ENCODE data around the gene KRT83. TPM values are rescaled to one million over a fixed set of nuclear protein-coding genes. Genes with fewer than 3 reads are reported as not detected.
"Not testable (repeated sequence)": the region's sequence is repeated elsewhere in the genome, so short reads cannot be mapped to it uniquely, and the experiment has no call there.

The KRT83 gene
- total and polyA plus RNA-seq, 2 donors (not counting 1 experiment from before 2014, with no cell fraction given) = not detected

DNA sequence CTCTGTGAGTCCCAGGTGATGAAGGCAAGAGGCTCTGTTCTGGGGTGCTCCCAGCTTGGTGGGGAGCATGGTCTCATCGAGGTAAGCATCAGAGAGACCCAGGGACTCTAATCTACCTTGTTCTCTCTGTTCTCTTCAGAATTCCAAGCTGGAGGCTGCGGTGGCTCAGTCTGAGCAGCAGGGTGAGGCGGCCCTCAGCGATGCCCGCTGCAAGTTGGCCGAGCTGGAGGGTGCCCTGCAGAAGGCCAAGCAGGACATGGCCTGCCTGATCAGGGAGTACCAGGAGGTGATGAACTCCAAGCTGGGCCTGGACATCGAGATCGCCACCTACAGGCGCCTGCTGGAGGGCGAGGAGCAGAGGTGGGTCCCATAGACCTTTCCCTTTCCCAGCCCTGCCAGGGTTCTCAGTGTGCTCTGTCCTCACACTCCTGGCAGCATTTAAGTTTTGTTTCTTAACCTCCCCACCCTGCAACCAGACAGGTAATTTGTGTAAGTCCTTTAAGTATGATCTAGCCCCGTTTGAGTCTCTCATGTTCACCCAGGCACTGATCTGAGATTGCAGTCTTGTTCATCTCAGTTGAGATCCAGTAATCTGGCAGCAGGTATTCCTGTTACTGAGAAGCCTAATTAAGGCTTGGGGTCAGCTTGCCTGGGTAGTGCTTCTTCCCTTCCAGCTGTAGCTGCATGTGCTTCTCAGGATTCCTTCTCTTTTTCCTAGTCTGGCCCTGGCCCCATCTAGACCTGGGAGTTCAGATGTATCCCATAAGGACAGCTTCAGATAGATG, 15.1 kb downstream of the KRT83 start:
- Histone ChIP-seq H3K79me2 (ENCODE audit: control insufficient read depth, insufficient read depth, low read length) (no peaks in the 10 kb centered on the region), H3K9ac (ENCODE audit: low read length) (no peak overlapping the region), H4K20me1 (ENCODE audit: control insufficient read depth, insufficient read depth, low read length, poor library complexity, severe bottlenecking) (no peaks in the 10 kb centered on the region), H3K27me3 (replicated peaks in 1 of 4; ENCODE audit: control extremely low read depth in 1 of 4, control insufficient read depth in 3 of 4, insufficient read depth in 4 of 4, low read length in 3 of 4) (peaks cover 0 to 27% (median 11%) of the 10 kb centered on the region in 4 experiments), H3K36me3 (replicated peaks in 1 of 2; ENCODE audit: control extremely low read depth in 1 of 2, control insufficient read depth in 1 of 2, extremely low read depth in 1 of 2, insufficient read depth in 2 of 2, low read length in 1 of 2) (no peaks in the 10 kb centered on the region), H3K4me2 (replicated peaks; ENCODE audit: low read depth, low read length, poor library complexity, severe bottlenecking) (no peak overlapping the region), H3K4me1 (ENCODE audit: control insufficient read depth in 2 of 2, insufficient read depth in 2 of 2, low read length in 2 of 2) (no peaks in the 10 kb centered on the region), H3K27ac (ENCODE audit: low read length in 2 of 2) (no peak overlapping the region), H2AFZ (ENCODE audit: insufficient read depth, low read depth, low read length, poor library complexity, severe bottlenecking) (no peak overlapping the region), H3K4me3 (ENCODE audit: control extremely low read depth in 1 of 5, extremely low read depth in 1 of 5, insufficient read depth in 1 of 5, low read depth in 2 of 5, low read length in 4 of 5) (no peak overlapping the region), H3K9me3 (ENCODE audit: control extremely low read depth in 1 of 3, control insufficient read depth in 2 of 3, insufficient read depth in 1 of 3, low read length in 2 of 3) (no peaks in the 10 kb centered on the region)
- H3K9me3 Mint-ChIP-seq (ENCODE audit: insufficient read depth) = no peaks in the 10 kb centered on the region
- H3K27ac Mint-ChIP-seq = no peak overlapping the region
- peaks cover 35% of the 10 kb centered on the region for H3K27me3 Mint-ChIP-seq
- no peak overlapping the region for H3K4me3 Mint-ChIP-seq
- WGBS (ENCODE audit: insufficient coverage) = 86% methylated on average over 5 of the region's 11 CpGs
- peaks cover 3% of the 10 kb centered on the region for H3K4me1 Mint-ChIP-seq
- intact Hi-C loops (cut with micrococcal nuclease) = no loop called here
- no peak for ATAC-seq (ENCODE audit: low read depth)
- ChIA-PET POLR2A (no interaction called here), CTCF (interaction anchor here (0.8 kb wide), 1 partner anchor 19 kb away, joined by 3 read pairs; no protein-coding TSS in a partner anchor)
- DNase-seq = no peak
- TF ChIP-seq CTCF (IDR thresholded peaks at IDR 0.05) (no peak), EZH2 (IDR thresholded peaks at IDR 0.05; ENCODE audit: borderline replicate concordance, insufficient read depth, low read depth, low read length, poor library complexity, severe bottlenecking) (no peak)

DNA sequence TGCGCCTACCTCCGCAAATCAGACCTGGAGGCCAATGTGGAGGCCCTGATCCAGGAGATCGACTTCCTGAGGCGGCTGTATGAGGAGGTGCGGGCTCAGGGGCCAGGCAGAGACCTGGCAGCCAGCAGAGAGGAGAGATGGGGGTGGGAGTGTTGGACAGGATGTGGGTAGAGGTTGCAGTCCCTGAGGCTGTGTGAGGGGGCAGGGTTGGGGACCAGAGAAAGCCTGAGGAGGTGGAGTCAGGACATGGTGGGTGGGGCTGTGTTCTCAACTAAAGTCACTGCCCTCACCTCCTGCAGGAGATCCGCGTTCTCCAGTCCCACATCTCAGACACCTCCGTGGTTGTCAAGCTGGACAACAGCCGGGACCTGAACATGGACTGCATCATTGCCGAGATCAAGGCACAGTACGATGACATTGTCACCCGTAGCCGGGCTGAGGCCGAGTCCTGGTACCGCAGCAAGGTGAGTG, 16.2 kb downstream of the KRT83 start:
- POLR2A ChIA-PET; intact Hi-C loops (cut with micrococcal nuclease); CTCF ChIA-PET; H3K4me2 ChIP-seq (replicated peaks; ENCODE audit: low read depth, low read length, poor library complexity, severe bottlenecking); H3K4me1 Mint-ChIP-seq; H4K20me1 ChIP-seq (ENCODE audit: control insufficient read depth, insufficient read depth, low read length, poor library complexity, severe bottlenecking); H3K9me3 ChIP-seq (ENCODE audit: control extremely low read depth in 1 of 3, control insufficient read depth in 2 of 3, insufficient read depth in 1 of 3, low read length in 2 of 3); H3K4me1 ChIP-seq (ENCODE audit: control insufficient read depth in 2 of 2, insufficient read depth in 2 of 2, low read length in 2 of 2); H3K27ac Mint-ChIP-seq; H3K4me3 ChIP-seq (ENCODE audit: control extremely low read depth in 1 of 5, extremely low read depth in 1 of 5, insufficient read depth in 1 of 5, low read depth in 2 of 5, low read length in 4 of 5); DNase-seq; H3K4me3 Mint-ChIP-seq; H3K79me2 ChIP-seq (ENCODE audit: control insufficient read depth, insufficient read depth, low read length); H3K27ac ChIP-seq (ENCODE audit: low read length in 2 of 2); ATAC-seq (ENCODE audit: low read depth); H3K9me3 Mint-ChIP-seq (ENCODE audit: insufficient read depth); H3K36me3 ChIP-seq (replicated peaks in 1 of 2; ENCODE audit: control extremely low read depth in 1 of 2, control insufficient read depth in 1 of 2, extremely low read depth in 1 of 2, insufficient read depth in 2 of 2, low read length in 1 of 2); H3K9ac ChIP-seq (ENCODE audit: low read length); H2AFZ ChIP-seq (ENCODE audit: insufficient read depth, low read depth, low read length, poor library complexity, severe bottlenecking): not testable (repeated sequence)
- 27% methylated on average over 3 of the region's 15 CpGs for WGBS (ENCODE audit: insufficient coverage)
- H3K27me3 Mint-ChIP-seq = peaks cover 34% of the 10 kb centered on the region
- H3K27me3 ChIP-seq (replicated peaks in 1 of 4; ENCODE audit: control extremely low read depth in 1 of 4, control insufficient read depth in 3 of 4, insufficient read depth in 4 of 4, low read length in 3 of 4) = peaks cover 0 to 19% (median 7%) of the 10 kb centered on the region in 4 experiments

- H3K79me2 ChIP-seq (ENCODE audit: control insufficient read depth, insufficient read depth, low read length); H3K4me3 Mint-ChIP-seq; H3K9ac ChIP-seq (ENCODE audit: low read length); H3K27ac Mint-ChIP-seq; H3K27ac ChIP-seq (ENCODE audit: low read length in 2 of 2); DNase-seq; H3K4me2 ChIP-seq (replicated peaks; ENCODE audit: low read depth, low read length, poor library complexity, severe bottlenecking); H3K9me3 ChIP-seq (ENCODE audit: control extremely low read depth in 1 of 3, control insufficient read depth in 2 of 3, insufficient read depth in 1 of 3, low read length in 2 of 3); H3K4me1 Mint-ChIP-seq; H3K27me3 ChIP-seq (replicated peaks in 1 of 4; ENCODE audit: control extremely low read depth in 1 of 4, control insufficient read depth in 3 of 4, insufficient read depth in 4 of 4, low read length in 3 of 4); H3K36me3 ChIP-seq (replicated peaks in 1 of 2; ENCODE audit: control extremely low read depth in 1 of 2, control insufficient read depth in 1 of 2, extremely low read depth in 1 of 2, insufficient read depth in 2 of 2, low read length in 1 of 2); ATAC-seq (ENCODE audit: low read depth); H3K4me3 ChIP-seq (ENCODE audit: control extremely low read depth in 1 of 5, extremely low read depth in 1 of 5, insufficient read depth in 1 of 5, low read depth in 2 of 5, low read length in 4 of 5); H2AFZ ChIP-seq (ENCODE audit: insufficient read depth, low read depth, low read length, poor library complexity, severe bottlenecking); CTCF ChIA-PET; intact Hi-C loops (cut with micrococcal nuclease); H3K4me1 ChIP-seq (ENCODE audit: control insufficient read depth in 2 of 2, insufficient read depth in 2 of 2, low read length in 2 of 2); POLR2A ChIA-PET; H3K9me3 Mint-ChIP-seq (ENCODE audit: insufficient read depth); H4K20me1 ChIP-seq (ENCODE audit: control insufficient read depth, insufficient read depth, low read length, poor library complexity, severe bottlenecking): not testable (repeated sequence)
- no CpG with 5 or more reads among the region's 5 CpGs for WGBS (ENCODE audit: insufficient coverage)
- peaks cover 27% of the 10 kb centered on the region for H3K27me3 Mint-ChIP-seq
These were observed 18.8 kb downstream of the KRT83 start for GRCh38 chr12:52302242-52302914.
